Lower leg skin (tissue), 3 donors: ENCODE measurements around the gene GPR137.

ENCODE experiments used
- CTCF ChIP-seq, 3 donors: fragments of 450-650 bp; IDR thresholded peaks; one replicate each; pipeline ENCODE4 v1.5.1; 2016; ENCODE audit warnings: antibody characterized with exemption in 3 of 3, mild to moderate bottlenecking in 3 of 3, moderate library complexity in 2 of 3
- POLR2A ChIP-seq, 2 donors: fragments of 450-650 bp; IDR thresholded peaks; one replicate each; pipeline ENCODE4 v1.6.1; 2016 to 2017; ENCODE audit warnings: antibody characterized with exemption in 2 of 2, mild to moderate bottlenecking in 1 of 2, moderate library complexity in 1 of 2

DNA sequence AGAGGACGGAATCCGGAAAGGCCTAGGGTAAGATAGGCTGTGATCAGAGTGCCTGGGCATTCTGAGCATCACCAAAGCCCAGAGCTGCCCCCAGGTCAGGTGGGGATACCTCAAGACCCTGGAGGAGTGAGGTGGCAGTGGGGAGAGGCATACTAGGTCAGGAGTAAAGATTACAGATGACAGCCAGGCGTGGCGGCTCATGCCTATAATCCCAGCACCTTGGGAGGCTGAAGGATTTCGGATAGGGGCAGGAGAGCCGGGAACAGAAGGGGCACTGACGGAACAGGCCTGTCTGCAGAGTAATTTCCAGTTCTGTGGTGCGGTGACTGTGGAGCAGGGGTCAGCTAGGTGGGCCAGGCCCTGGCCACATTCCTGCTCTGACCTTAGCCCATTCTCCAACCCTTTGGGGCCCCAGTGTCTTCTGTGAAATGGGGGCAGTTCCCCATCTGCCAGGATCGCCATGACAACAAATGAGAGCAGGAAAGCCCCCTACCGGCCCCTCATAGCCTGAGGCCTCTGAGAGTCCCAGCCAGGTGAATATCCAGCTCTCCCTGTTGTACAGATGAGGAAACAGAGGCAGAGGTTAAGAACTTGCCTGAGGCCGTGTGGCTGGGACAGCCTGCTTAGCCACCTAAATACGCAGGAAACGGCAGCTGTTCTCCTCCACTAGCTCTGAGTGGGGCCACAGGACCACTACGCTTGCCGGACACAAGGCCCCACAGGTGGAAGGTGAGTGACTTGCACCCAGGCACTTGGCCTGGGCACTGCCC lies 10.4 kb upstream of the GPR137 start:
- TF ChIP-seq CTCF (IDR thresholded peaks at IDR 0.05) (no peak), POLR2A (IDR thresholded peaks at IDR 0.05) (no peak)
